OCI-LY7 (cell line): ENCODE measurements around the gene TPH1.

Experiments used
- CTCF ChIP-seq: fragments of 200-600 bp; sonication (generic); conservative IDR thresholded peaks from 2 replicates; pipeline ENCODE4 v1.5.1; 2014; ENCODE audit warnings: mild to moderate bottlenecking, antibody characterized with exemption, low read length, moderate library complexity, mixed read lengths
- EZH2phosphoT487 ChIP-seq: fragments of 200-600 bp; sonication (generic); IDR thresholded peaks from 2 replicates; pipeline ENCODE4 v1.6.1; 2018; ENCODE audit warnings: low read depth, borderline replicate concordance, mild to moderate bottlenecking, mixed run types, antibody characterized with exemption, low read length, moderate library complexity, mixed read lengths

GRCh38 chr11:18063862-18064434 lies 17.9 kb upstream of the TPH1 start:
- TF ChIP-seq CTCF (no peak), EZH2phosphoT487 (no peak)
